BLaER1 treated with 17β-estradiol and CSF1 and Interleukin-3, amounts not matched to agents 10 nM and 100 nM (cell line): ENCODE data around the gene LAMA4.

ENCODE experiments used
- H3K27ac ChIP-seq, 11 experiments: shearing (Covaris generic); formaldehyde crosslinking; 2 replicates each; pipeline ENCODE4 v1.8.1; 2022
- H3K27me3 ChIP-seq, 11 experiments: shearing (Covaris generic); formaldehyde crosslinking; 2 replicates each; pipeline ENCODE4 v1.8.1; 2022
- H3K36me3 ChIP-seq, 11 experiments: shearing (Covaris generic); formaldehyde crosslinking; 2 replicates each; pipeline ENCODE4 v1.8.1; 2022
- H3K4me1 ChIP-seq, 10 experiments: shearing (Covaris generic); formaldehyde crosslinking; 2 replicates each; pipeline ENCODE4 v1.8.1; 2022
- H3K4me2 ChIP-seq, 11 experiments: shearing (Covaris generic); formaldehyde crosslinking; 2 replicates each; pipeline ENCODE4 v1.8.1; 2022
- H3K4me3 ChIP-seq, 10 experiments: shearing (Covaris generic); formaldehyde crosslinking; 2 replicates each; pipeline ENCODE4 v1.8.1; 2022
- H3K9ac ChIP-seq, 11 experiments: shearing (Covaris generic); formaldehyde crosslinking; 2 replicates each; pipeline ENCODE4 v1.8.1; 2022
- H3K9me3 ChIP-seq, 11 experiments: shearing (Covaris generic); formaldehyde crosslinking; replicated peaks in 1 of 11; 2 replicates each; pipeline ENCODE4 v1.8.1; 2022
- H4K20me1 ChIP-seq, 11 experiments: shearing (Covaris generic); formaldehyde crosslinking; 2 replicates each; pipeline ENCODE4 v1.8.1; 2022
- Cebpa-rat ChIP-seq, 11 experiments: shearing (Covaris generic); IDR thresholded peaks; 2 replicates each; pipeline ENCODE4 v1.8.1; 2022

The LAMA4 gene

DNA sequence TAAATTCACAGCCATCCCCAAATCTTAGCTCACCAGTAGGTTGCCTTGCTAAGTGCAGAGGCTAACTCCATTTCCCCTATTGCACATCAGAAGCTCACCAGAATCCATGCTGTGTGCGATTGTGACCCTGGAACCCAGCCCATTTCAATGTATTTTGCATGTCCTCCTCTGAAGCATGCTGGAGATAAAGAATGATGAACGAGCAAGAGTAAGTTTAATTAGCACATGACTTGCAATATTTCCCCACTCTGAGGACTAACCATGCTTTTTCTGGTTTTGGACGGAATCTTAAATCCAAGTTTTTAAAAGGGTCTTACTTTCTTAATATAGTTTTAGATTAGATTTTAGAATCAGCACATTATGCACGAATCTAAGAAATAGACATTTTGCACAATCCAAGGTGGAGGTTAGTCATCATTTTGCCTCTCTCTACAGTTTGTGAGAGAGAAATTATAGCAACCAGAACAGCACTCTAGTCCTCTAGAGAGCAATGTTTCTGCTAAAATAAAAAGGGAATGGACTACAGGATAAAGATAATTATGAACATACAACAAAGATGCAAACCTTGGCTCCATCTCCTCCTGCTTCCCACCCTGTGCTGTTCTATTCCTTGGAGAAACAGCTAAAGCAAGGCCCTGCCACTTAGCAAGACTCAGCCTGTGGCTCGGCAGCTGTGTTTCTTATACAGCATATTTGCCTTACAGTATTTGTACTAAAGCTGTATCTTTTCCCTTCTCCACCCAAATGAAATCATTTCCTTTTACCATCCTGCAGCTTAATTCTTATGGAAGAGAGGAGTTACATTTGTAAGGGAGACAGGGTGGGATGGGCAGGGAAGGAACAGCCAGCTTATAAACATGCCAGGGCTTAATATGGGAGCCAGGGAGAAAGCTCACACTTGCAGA, 24.9 kb upstream of the LAMA4 start:
- H3K27me3 ChIP-seq = no peaks in the 10 kb centered on the region
- H4K20me1 ChIP-seq = no peaks in the 10 kb centered on the region
- no peak for TF ChIP-seq Cebpa-rat (IDR thresholded peaks at IDR 0.05)
- H3K9ac ChIP-seq = no peak overlapping the region
- no peak overlapping the region for H3K4me3 ChIP-seq
- no peak overlapping the region for H3K27ac ChIP-seq
- H3K36me3 ChIP-seq = no peaks in the 10 kb centered on the region
- peaks cover 0 to 7% (median 0%) of the 10 kb centered on the region in 11 experiments; a peak in 6 of 22 replicates for H3K9me3 ChIP-seq
- H3K4me2 ChIP-seq = no peak overlapping the region
- peaks cover 0 to 15% (median 11%) of the 10 kb centered on the region in 10 experiments; a peak in 15 of 20 replicates for H3K4me1 ChIP-seq

DNA sequence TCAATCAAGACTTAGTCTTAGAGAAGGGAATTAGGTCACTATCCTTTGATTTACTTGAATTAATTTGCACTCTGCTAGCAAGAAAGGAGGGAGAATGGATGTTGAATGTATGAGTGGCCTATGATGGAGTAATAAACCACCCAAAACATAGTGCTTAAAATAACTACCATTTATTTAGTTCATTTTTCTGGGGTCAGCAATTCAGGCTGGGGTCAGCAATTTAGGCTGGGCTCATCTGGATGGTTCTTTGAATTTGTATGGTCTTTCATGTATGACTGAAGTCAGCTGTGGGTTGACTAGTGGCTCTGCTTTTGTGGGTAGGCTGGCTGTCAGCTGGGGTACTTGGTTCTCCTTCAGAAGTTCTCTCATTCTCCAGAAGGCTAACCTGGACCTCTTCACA, 21.0 kb upstream of the LAMA4 start:
- Histone ChIP-seq H3K9ac (no peak overlapping the region), H4K20me1 (no peaks in the 10 kb centered on the region), H3K27me3 (no peaks in the 10 kb centered on the region), H3K9me3 (peaks cover 0 to 4% (median 0%) of the 10 kb centered on the region in 11 experiments; a peak in 2 of 22 replicates), H3K36me3 (no peaks in the 10 kb centered on the region), H3K4me3 (no peak overlapping the region), H3K4me2 (peak overlapping the region in 7 of 11 experiments; percentile 10 to 59 (median 44); a peak in 13 of 22 replicates), H3K27ac (no peak overlapping the region), H3K4me1 (peaks cover 0 to 29% (median 21%) of the 10 kb centered on the region in 10 experiments; a peak in 14 of 20 replicates)
- no peak for TF ChIP-seq Cebpa-rat (IDR thresholded peaks at IDR 0.05)

DNA sequence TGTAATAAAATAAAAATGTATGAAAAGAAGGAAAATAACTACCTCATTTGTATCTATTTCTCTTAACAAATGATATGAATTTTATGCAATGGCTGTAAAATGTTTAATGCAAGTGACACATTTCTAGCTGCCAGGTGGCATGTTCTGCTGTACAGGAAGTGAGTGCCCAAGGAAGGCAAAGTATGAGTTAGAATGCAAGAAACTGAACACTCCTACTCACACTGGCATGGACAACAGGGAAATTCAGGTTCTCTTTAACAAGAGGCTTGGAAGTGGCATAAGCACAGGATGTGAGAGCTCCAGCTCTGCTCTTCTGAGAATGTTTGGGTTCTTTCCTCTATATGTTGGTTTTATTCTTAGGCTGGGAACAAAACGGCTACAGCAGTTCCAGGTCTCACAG, 20.4 kb upstream of the LAMA4 start:
- H3K36me3 ChIP-seq = no peaks in the 10 kb centered on the region
- peaks cover 0 to 4% (median 0%) of the 10 kb centered on the region in 11 experiments; a peak in 2 of 22 replicates for H3K9me3 ChIP-seq
- no peak overlapping the region for H3K4me3 ChIP-seq
- no peaks in the 10 kb centered on the region for H4K20me1 ChIP-seq
- no peak overlapping the region for H3K27ac ChIP-seq
- H3K9ac ChIP-seq = no peak overlapping the region
- H3K4me2 ChIP-seq = peak overlapping the region in 7 of 11 experiments; percentile 10 to 59 (median 44); a peak in 13 of 22 replicates
- H3K4me1 ChIP-seq = peaks cover 0 to 35% (median 27%) of the 10 kb centered on the region in 10 experiments; a peak in 15 of 20 replicates
- TF ChIP-seq Cebpa-rat (IDR thresholded peaks at IDR 0.05) = no peak
- no peaks in the 10 kb centered on the region for H3K27me3 ChIP-seq

DNA sequence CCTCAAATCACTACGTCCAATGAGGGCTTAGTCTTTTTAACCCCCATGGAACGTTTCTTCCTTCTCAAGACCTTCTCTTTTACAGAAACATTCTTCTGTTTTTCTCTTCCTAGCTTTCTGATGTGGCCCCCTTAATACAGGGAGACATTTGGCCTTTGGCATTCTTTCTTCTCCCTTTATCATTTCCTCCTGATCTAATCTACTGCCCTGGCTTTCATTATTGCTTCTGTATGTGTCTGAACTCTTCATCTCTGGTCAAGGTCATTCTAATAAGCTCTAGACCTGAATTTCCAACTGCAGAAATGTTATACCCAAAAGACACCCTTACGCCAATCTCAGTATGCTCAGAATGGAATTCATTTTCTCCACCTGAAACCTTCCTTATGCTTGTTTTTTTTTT, 18.4 kb upstream of the LAMA4 start:
- Histone ChIP-seq H3K9me3 (peaks cover 0 to 4% (median 0%) of the 10 kb centered on the region in 11 experiments; a peak in 2 of 22 replicates), H3K4me3 (no peak overlapping the region), H4K20me1 (no peaks in the 10 kb centered on the region), H3K36me3 (no peaks in the 10 kb centered on the region), H3K27me3 (no peaks in the 10 kb centered on the region), H3K27ac (no peak overlapping the region), H3K4me2 (no peak overlapping the region), H3K9ac (no peak overlapping the region), H3K4me1 (peaks cover 0 to 50% (median 38%) of the 10 kb centered on the region in 10 experiments; a peak in 15 of 20 replicates)
- no peak for TF ChIP-seq Cebpa-rat (IDR thresholded peaks at IDR 0.05)

DNA sequence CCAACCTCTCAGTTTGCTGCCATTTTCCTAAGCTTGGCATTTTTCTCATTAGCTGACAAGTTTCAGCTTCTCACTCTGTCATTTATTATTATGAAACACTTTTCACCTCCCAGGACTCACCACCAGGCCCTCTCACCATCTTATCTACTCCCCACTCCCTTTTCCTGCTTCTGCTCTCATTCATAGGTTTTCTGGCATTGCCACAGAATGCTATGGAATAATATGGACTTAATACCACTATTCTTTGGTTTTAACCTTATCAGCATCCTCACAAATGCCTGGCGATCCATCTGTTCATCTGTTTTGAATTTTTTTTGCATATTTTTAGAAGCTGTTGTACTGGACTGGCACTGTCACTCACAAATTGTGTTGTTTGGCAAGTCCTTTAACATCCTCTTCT, 16.4 kb upstream of the LAMA4 start:
- Histone ChIP-seq H3K9ac (no peak overlapping the region), H3K27ac (no peak overlapping the region), H4K20me1 (no peaks in the 10 kb centered on the region), H3K4me3 (no peak overlapping the region), H3K4me1 (peaks cover 9 to 61% (median 49%) of the 10 kb centered on the region in 10 experiments), H3K4me2 (peak overlapping the region in 7 of 11 experiments; percentile 23 to 74 (median 61); a peak in 11 of 22 replicates), H3K9me3 (peaks cover 0 to 4% (median 0%) of the 10 kb centered on the region in 11 experiments; a peak in 2 of 22 replicates), H3K36me3 (no peaks in the 10 kb centered on the region), H3K27me3 (no peaks in the 10 kb centered on the region)
- no peak for TF ChIP-seq Cebpa-rat (IDR thresholded peaks at IDR 0.05)

DNA sequence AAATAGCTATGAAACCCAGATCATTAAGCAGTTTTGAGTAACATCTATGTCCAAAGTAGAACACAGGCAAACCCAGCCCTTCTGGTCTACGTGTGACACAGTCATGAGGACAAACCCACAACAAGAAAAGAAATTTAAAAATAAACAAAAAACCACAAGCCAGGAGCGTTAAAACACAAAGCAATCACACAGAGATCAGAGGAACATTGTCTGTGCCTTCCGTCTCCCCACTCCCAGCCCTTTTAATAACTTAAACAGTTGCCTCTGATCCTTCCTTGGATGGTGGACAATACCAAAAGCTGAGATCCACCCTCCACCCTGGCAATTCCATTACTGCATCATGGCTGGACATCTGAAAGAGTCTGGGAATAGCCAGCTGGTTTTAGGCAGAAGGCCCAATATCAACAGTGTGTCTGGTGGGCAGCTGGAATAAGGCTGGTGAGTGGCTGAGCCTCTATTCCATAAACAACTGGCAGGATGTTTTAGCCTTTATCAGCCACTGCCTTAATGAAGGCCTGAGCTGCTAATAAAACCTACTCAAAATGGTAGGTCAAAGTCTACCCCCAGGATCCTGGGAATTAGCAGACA, 15.7 kb upstream of the LAMA4 start:
- Histone ChIP-seq H3K4me2 (peak overlapping the region in 8 of 11 experiments; percentile 23 to 74 (median 58); a peak in 16 of 22 replicates), H3K27ac (no peak overlapping the region), H3K4me1 (peaks cover 13 to 59% (median 46%) of the 10 kb centered on the region in 10 experiments), H3K9ac (no peak overlapping the region), H4K20me1 (no peaks in the 10 kb centered on the region), H3K27me3 (no peaks in the 10 kb centered on the region), H3K4me3 (no peak overlapping the region; a peak in 1 of 20 replicates), H3K36me3 (no peaks in the 10 kb centered on the region), H3K9me3 (peaks cover 0 to 4% (median 0%) of the 10 kb centered on the region in 11 experiments; a peak in 2 of 22 replicates)
- no peak for TF ChIP-seq Cebpa-rat (IDR thresholded peaks at IDR 0.05)

DNA sequence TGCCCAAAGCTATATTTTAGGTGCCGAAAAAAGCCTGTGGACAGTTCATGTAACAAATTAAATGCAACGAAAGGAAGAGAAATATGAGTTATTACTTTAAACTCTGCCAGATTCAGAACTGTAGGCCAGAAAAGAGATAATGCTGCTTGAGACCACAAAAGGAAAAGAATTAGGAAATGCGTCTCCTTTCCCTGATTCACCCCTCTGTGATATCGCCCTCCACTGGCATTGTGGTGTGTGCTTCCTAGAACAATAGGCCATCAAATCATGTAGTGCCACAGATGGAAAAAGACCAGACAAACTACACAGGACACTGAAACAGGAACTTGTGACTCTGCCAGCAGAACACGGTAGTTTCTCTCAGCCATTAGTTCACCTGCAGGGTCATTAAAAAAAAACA, 14.7 kb upstream of the LAMA4 start:
- Histone ChIP-seq H3K9ac (no peak overlapping the region), H3K27ac (no peak overlapping the region), H3K4me2 (peak overlapping the region in 8 of 11 experiments; percentile 26 to 74 (median 58); a peak in 11 of 22 replicates), H4K20me1 (no peaks in the 10 kb centered on the region), H3K4me3 (no peak overlapping the region), H3K36me3 (no peaks in the 10 kb centered on the region), H3K27me3 (no peaks in the 10 kb centered on the region), H3K9me3 (peaks cover 0 to 4% (median 0%) of the 10 kb centered on the region in 11 experiments; a peak in 2 of 22 replicates), H3K4me1 (peaks cover 13 to 49% (median 39%) of the 10 kb centered on the region in 10 experiments)
- TF ChIP-seq Cebpa-rat (IDR thresholded peaks at IDR 0.05) = no peak

DNA sequence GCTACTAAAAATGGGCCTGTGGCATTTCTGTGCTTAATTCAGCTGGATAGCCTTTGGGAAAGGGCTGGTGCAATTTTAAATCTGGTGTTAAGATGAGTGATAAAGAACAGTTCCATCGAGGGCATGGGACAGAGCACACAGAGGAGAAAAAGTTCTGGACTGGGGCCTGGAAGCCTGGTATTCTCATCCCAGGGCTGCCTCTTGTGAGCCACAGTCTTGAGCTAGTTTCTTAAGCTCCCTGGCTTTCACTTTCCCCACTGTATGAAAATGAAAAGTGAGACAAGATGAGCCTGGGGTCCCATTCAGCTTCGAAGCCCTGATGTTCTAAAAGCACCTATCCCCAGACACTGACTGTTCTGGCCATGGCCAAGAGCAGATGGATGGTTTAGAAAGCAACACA, 14.3 kb upstream of the LAMA4 start:
- H3K9ac ChIP-seq = no peak overlapping the region

DNA sequence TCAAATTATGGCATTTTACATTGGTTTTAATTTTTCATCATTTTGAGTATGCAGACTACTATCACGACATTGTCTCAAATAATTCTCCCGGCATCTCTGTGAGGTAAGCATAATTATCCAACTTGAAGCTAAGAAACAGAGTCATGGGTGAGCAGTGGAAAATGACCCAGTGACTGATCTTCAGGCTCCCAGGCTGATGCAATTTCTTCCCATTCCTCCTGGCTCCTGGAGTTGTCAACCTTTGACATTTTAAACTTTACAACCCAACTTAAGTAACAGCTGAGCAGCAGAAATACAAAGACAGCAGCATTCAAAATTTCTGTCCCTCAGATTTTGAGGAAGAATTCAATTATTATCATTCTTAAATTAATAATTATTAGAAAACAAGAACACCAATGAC, 13.7 kb upstream of the LAMA4 start:
- Histone ChIP-seq H3K27ac (no peak overlapping the region), H3K36me3 (no peaks in the 10 kb centered on the region), H4K20me1 (no peaks in the 10 kb centered on the region), H3K9me3 (peaks cover 0 to under 1% (median 0%) of the 10 kb centered on the region in 11 experiments; a peak in 2 of 22 replicates), H3K4me1 (peaks cover 13 to 45% (median 37%) of the 10 kb centered on the region in 10 experiments), H3K4me3 (no peak overlapping the region), H3K4me2 (no peak overlapping the region), H3K9ac (no peak overlapping the region), H3K27me3 (no peaks in the 10 kb centered on the region)
- no peak for TF ChIP-seq Cebpa-rat (IDR thresholded peaks at IDR 0.05)

More for the DNA sequence above, 14.3 kb upstream of the LAMA4 start:
- H3K9me3 ChIP-seq = peaks cover 0 to 4% (median 0%) of the 10 kb centered on the region in 11 experiments; a peak in 2 of 22 replicates
- H3K4me2 ChIP-seq = peak overlapping the region in 7 of 11 experiments; percentile 4 to 74 (median 61); a peak in 9 of 22 replicates
- no peaks in the 10 kb centered on the region for H4K20me1 ChIP-seq
- peaks cover 13 to 45% (median 37%) of the 10 kb centered on the region in 10 experiments for H3K4me1 ChIP-seq
- H3K36me3 ChIP-seq = no peaks in the 10 kb centered on the region
- no peak overlapping the region for H3K27ac ChIP-seq
- H3K4me3 ChIP-seq = no peak overlapping the region
- no peak for TF ChIP-seq Cebpa-rat (IDR thresholded peaks at IDR 0.05)
- no peaks in the 10 kb centered on the region for H3K27me3 ChIP-seq
